ENCODE measurements around the gene HEBP1.
A peak's percentile ranks its signal among the peaks of the same experiment; 100 is the strongest.

HEBP1 gene

GRCh38 chr12:13023811-13024530 is 23.9 kb upstream of the HEBP1 start:
- peak; percentile 80 for DNase-seq

GRCh38 chr12:13022851-13023271 is 22.8 kb upstream of the HEBP1 start:
- DNase-seq, result no peak

DNA sequence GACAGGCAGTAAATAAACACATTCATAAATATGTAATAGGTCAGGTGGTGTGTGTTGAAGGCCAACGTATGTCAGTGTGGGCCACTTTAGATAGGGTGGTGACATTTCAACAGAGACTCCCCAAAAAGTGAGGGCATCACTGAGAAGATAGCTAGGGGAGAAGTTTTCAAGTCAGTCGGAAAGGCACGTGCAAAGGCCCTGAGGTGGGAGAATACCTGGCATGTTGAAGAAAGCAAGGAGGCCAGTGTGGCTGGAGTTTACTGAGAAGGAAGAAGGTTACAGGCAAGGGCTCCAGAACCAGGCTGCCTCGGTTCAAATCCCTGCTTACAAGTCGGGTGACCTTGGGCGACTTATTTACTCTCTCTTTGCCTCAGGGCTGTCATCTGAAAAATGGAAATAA is 11.0 kb upstream of the HEBP1 start:
- no peak for DNase-seq

- DNase-seq, result no peak
These were observed 8.8 kb upstream of the HEBP1 start for GRCh38 chr12:13008741-13009380.

GRCh38 chr12:13007496-13008233 is 7.6 kb upstream of the HEBP1 start:
- DNase-seq, result no peak

- no peak for DNase-seq
These were observed 5.6 kb upstream of the HEBP1 start for GRCh38 chr12:13005649-13006048.

GRCh38 chr12:13004986-13005385 is 4.9 kb upstream of the HEBP1 start:
- no peak for DNase-seq

DNA sequence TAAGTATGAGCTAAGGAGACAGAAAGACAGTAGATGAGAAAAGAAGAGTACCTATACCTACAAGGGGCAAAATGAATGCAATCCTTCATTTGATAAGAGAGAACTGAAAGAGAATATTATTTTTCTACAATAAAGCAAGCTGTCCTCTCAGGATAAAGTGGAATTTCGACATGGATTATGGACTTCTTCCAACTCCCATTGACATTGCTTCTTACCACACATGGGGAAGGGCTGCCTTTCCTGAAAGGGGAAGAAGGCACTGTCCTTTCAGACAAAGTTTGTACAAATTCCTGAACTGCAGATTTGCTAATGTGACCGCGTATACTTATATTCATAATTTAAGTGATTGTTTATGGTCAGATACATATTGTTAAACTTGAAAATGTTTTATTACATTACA is 4.3 kb upstream of the HEBP1 start:
- no peak for DNase-seq

- DNase-seq, result peak; percentile 28
These were observed 2.4 kb upstream of the HEBP1 start for GRCh38 chr12:13002301-13003097.

- DNase-seq, result no peak
These were observed 1.6 kb upstream of the HEBP1 start for GRCh38 chr12:13001775-13002040.

DNA sequence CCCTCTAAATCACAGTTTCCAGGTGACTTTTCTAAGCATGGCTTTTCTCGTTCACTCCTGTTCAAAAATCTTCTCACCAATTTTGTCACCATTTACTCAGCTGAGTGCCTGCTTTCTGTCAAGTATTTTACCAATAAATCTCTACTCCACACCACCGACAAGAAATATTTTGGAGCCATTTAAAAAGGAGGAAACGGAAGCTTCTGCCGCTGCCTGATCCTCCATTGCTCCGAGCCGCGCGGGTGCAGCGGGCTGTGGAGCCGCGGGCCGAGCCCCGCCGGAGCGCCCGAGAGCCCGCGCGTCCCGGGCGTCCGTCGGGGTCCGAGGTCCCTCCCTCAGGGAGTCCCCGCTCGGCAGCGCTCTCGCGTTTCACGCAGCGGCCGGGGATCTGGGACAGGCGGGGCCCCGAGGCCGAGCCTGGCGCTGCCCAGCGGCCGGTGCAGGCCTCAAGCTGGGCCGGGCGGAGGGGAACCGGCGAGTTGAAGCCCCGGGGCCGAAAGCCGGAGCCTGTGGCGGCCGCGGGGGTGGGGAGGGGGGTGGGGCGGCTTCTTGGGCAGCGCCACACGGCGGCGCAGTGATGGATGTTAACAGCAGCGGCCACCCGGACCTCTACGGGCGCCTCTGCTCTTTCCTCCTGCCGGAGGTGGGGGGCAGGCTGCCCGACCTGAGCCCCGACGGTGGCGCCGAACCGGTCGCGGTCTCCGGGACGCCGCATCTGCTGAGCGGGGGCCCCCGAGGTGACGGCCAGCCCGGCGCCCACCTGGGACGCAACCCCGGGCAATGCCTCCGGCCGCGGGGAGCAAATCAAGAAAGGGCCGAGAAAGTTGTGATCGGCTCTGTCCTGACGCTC is 1.1 kb upstream of the HEBP1 start:
- DNase-seq, result peak; percentile 89

- peak; percentile 95 for DNase-seq
These were observed 505 bp upstream of the HEBP1 start for GRCh38 chr12:13000616-13000924.

DNA sequence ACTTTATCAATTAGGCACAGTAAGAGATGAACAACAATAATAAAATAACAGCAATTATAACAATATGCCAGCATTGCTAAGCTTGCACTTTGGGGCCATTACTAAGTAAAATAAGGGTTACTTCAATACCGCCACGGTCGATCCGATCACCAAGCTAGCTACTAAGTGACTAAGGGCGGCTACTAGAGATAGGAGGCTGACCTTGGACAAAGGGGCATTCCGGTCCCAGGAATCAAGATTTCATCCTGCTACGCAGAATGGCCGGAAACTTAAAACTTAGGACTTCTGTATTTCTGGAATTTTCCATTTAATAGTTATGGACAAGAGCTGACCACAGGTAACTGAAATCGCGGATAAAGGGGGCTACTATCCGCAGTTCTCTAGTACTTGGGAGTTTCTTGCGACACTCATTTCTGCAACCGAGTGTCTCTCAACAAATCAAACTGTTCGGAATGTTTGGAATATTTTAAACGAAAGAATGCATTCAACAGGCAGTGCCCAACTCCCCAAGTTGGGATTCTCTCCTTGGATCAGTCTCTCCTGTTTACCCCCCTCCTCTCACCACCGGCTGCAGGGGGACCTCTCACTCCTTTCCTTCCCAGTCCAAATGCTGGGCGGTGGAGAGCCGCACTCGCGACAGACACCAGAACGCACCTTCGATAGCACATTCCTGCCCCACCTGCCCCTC is 650 bp downstream of the HEBP1 start:
- peak; percentile 39 for DNase-seq

DNA sequence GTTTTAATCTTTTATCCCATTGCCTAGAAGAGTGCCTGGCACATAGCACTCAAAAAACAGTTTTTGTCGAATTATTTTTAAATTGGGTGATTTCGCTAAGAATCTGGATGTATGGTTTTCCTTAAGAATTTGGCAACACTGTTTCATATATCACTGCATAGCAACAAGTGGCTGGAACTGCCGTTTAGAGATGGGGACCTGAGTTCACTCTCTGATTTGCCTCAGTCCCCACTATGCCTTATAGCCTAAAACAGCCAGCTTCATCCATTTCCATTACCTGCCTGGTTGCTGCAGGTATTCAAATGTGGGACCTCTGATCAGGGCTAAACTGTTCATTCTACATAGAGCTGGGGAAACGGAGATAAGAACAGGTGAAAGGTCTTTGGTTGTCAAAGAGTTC is 1.8 kb downstream of the HEBP1 start:
- no peak for DNase-seq

GRCh38 chr12:12997734-12998133 is 2.3 kb downstream of the HEBP1 start:
- no peak for DNase-seq

DNA sequence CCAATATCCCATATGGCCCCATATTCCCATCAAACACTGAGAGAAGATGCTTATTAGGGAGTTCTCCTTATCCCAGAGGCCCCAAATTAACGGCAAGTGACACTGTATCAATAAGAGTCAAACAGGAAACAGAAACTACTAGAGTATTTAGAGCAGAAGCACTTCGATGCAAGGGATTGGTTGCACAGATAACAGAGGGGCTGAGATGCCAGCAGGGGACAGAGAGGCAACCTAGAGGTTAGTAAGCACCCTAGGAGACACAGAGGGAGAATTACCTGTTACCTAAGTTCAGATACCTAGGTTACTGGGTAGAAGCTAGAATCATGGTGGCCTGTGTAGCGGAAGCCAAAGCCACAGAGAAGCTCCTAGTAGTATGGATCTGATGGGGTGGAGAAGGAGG is 2.9 kb downstream of the HEBP1 start:
- DNase-seq, result no peak

DNA sequence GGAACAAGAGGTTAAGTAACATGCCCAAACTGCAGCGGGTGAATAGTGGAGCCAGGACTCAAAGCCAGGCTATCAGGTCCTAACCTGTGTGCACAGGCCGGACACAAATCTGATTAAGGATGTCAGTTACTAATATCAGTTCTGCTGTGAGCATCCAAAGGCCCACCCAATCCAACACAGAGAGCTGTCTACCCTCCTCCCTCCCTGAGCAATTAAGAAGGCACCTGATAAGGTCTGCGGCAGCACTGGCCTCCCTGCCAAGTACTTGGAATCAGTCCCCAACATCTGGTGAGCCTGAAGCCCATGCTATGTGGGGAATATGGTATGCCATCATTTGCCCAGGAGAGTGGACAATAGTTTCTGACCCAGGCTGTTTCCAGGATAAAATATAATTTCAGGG is 3.9 kb downstream of the HEBP1 start:
- DNase-seq, result no peak

DNA sequence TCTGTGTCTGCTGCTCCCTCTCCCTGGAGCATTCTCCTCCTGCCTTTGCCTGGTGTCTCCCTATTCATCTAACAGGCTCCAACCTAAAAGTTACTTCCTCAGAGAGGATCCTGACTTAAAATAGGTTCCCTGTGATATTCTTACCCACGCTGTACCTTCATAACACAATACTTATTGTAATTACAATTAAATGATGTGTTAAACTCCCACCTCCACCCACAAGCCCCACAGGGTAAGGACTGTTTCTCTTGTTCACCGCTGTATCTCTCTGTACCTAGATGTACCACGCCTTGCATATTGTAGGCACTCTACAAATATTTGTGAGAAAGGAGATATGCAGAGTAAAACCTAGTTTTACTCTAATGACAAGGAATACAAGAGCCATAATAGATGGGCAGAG is 5.0 kb downstream of the HEBP1 start:
- DNase-seq, result no peak

- no peak for DNase-seq
These were observed 6.7 kb downstream of the HEBP1 start for GRCh38 chr12:12993367-12993766.

- DNase-seq, result no peak
These were observed 7.5 kb downstream of the HEBP1 start for GRCh38 chr12:12992418-12993130.

GRCh38 chr12:12990700-12991468 is 9.2 kb downstream of the HEBP1 start:
- DNase-seq, result peak; percentile 49
